ENCODE results near the gene HAUS8. TPM values are rescaled to one million over a fixed set of nuclear protein-coding genes. Genes with fewer than 3 reads are reported as not detected.

HAUS8 gene
- 1.8 and 2.8 TPM in 2 replicates for total RNA-seq

GRCh38 chr19:17075035-17075863 lies at the start of gene HAUS8, which contains the start of gene MYO9B:
Gene HAUS8 (minus strand): TSS chr19:17075452. CDS start chr19:17075422, 30 bp downstream.
Gene MYO9B (plus strand): TSS chr19:17075777. CDS start chr19:17101718, 25,941 bp downstream.

DNA sequence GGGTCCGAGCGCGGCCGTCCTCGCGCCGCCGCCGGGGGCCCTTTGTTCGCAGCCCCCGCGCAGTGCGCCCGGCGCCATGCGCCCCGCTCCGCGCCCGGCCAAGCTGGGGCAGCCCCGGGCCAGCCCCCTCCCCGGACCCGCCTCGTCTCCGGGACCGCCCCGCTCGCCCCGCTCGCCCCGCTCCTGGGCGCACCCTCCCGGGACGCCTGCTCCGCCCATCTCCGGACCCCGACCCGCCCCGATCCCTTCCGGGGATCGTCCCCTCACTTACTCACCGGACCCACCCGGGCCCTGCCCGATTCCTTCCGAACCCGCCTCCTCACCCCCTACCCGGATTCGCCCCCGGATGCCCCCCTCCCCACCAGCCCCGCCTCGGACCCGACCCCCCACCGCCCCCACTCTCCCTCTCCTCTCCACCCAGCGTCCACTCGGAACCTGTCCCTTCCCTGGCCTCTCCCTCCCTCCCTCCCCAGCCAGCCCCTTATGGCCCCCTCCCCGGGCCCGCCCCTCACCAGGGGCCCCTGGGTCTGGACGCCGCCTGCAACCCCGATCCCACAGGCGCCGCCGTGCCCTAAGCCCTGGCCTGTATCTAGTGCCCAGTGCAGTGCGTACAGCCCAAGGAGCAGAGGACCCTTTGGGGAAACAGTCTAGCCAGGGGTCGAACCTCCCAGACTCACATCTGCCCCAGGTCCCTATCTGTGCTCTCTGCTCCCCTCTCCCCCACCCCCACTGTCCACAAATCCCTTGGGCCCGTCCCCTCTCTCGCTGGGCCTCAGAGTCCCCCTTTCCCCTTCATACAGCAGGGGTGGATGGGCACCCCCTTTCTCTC lies 48.3 kb downstream of the HAUS8 start, which contains the start of gene CPAMD8:
TSS of gene CPAMD8 (minus strand) at position 105 of the 829 bp plus-strand sequence. CDS start 168 bp downstream, outside the sequence.

Other genes starting within 250 kb of the HAUS8 start
- 22.6 and 60.9 TPM in 2 replicates for gene SIN3B, start 246.1 kb downstream of the HAUS8 start, total RNA-seq
- gene F2RL3, start 186.5 kb downstream of the HAUS8 start, total RNA-seq = not detected in 2 replicates
- 0.23 and 0.59 TPM in 2 replicates for gene CPAMD8, start 48.6 kb downstream of the HAUS8 start, total RNA-seq
- 75.4 and 148 TPM in 2 replicates for gene MYO9B, start 325 bp upstream of the HAUS8 start, total RNA-seq
- gene USE1, start 139.9 kb upstream of the HAUS8 start, total RNA-seq = 16.6 and 19.0 TPM in 2 replicates
- 4.3 and 5.3 TPM in 2 replicates for gene OCEL1, start 150.8 kb upstream of the HAUS8 start, total RNA-seq
- gene NR2F6, start 170.5 kb upstream of the HAUS8 start, total RNA-seq = 44.4 and 54.9 TPM in 2 replicates
- gene USHBP1, start 189.3 kb upstream of the HAUS8 start, total RNA-seq = 0.05 TPM in 1 of 2 replicates, not detected in the other
- 75.2 and 78.1 TPM in 2 replicates for gene BABAM1, start 192.0 kb upstream of the HAUS8 start, total RNA-seq
- 0.51 and 0.59 TPM in 2 replicates for gene ANKLE1, start 206.4 kb upstream of the HAUS8 start, total RNA-seq
- 11.6 and 14.0 TPM in 2 replicates for gene ABHD8, start 228.0 kb upstream of the HAUS8 start, total RNA-seq
- gene MRPL34, start 230.4 kb upstream of the HAUS8 start, total RNA-seq = 21.4 and 23.2 TPM in 2 replicates
- gene DDA1, start 234.1 kb upstream of the HAUS8 start, total RNA-seq = 27.3 and 37.1 TPM in 2 replicates

Measured in smooth muscle cell of the umbilical artery (primary cell).